Measurements from ENCODE around the gene KPNA5. TPM values are rescaled to one million over a fixed set of nuclear protein-coding genes. Genes with fewer than 3 reads are reported as not detected.
"Not testable (repeated sequence)": the region's sequence is repeated elsewhere in the genome, so short reads cannot be mapped to it uniquely, and the experiment has no call there.

Gene KPNA5
- total RNA-seq, 1 experiment from 2014 or later, result 12.0 TPM

DNA sequence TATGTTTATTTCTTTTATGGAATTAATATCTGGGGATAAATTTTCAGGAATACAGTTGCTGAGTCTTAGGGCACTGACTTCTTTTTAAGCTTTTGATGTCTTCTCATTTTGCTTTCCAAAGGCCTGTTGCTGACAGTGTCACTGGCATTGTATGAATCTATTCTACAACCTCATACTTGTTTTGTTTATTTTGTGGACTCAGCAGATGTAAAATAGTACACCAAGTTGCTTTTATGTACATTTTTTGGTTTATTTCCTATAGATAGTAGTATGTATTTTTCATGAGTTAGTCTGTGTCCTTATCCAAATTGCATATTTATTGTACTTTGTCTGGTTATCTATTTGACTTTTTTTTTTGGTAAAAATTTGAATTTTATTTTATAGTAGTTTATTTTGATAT is 49.5 kb downstream of the KPNA5 start:
- Mint-ChIP-seq H3K27ac (ENCODE audit: unreplicated experiment) (no peak overlapping the region), H3K4me3 (ENCODE audit: unreplicated experiment) (no peak overlapping the region), H3K4me1 (ENCODE audit: low read depth, unreplicated experiment) (no peaks in the 10 kb centered on the region), H3K9me3 (ENCODE audit: unreplicated experiment) (no peaks in the 10 kb centered on the region), H3K27me3 (ENCODE audit: insufficient read depth, unreplicated experiment) (no peaks in the 10 kb centered on the region), H3K36me3 (ENCODE audit: insufficient read depth, unreplicated experiment) (no peaks in the 10 kb centered on the region)
- intact Hi-C loops (cut with micrococcal nuclease; ENCODE audit: unreplicated experiment), result no loop called here
- H3K4me3 ChIP-seq (ENCODE audit: low read depth, low read length), result no peak overlapping the region
- no peaks in the 10 kb centered on the region for H3K27me3 ChIP-seq (replicated peaks; ENCODE audit: control insufficient read depth, insufficient read depth, low read length)
- no peaks in the 10 kb centered on the region for H3K4me1 ChIP-seq
- no peaks in the 10 kb centered on the region for H3K9me3 ChIP-seq
- TF ChIP-seq, protein P1, sequence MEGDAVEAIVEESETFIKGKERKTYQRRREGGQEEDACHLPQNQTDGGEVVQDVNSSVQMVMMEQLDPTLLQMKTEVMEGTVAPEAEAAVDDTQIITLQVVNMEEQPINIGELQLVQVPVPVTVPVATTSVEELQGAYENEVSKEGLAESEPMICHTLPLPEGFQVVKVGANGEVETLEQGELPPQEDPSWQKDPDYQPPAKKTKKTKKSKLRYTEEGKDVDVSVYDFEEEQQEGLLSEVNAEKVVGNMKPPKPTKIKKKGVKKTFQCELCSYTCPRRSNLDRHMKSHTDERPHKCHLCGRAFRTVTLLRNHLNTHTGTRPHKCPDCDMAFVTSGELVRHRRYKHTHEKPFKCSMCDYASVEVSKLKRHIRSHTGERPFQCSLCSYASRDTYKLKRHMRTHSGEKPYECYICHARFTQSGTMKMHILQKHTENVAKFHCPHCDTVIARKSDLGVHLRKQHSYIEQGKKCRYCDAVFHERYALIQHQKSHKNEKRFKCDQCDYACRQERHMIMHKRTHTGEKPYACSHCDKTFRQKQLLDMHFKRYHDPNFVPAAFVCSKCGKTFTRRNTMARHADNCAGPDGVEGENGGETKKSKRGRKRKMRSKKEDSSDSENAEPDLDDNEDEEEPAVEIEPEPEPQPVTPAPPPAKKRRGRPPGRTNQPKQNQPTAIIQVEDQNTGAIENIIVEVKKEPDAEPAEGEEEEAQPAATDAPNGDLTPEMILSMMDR (IDR thresholded peaks at IDR 0.05; ENCODE audit: insufficient read depth in 1 of 2, low read depth in 1 of 2, low read length in 1 of 2, severe bottlenecking in 1 of 2, unreplicated experiment in 1 of 2), result no peak
- CTCF ChIA-PET, result no interaction called here
- H3K36me3 ChIP-seq (ENCODE audit: control insufficient read depth, insufficient read depth, low read length), result no peaks in the 10 kb centered on the region; the same call in 1 of the 2 replicates
- POLR2A ChIA-PET, result no interaction called here
- DNase-seq, result no peak
- BruUV-seq (replicated peaks), result no TSS peak

DNA sequence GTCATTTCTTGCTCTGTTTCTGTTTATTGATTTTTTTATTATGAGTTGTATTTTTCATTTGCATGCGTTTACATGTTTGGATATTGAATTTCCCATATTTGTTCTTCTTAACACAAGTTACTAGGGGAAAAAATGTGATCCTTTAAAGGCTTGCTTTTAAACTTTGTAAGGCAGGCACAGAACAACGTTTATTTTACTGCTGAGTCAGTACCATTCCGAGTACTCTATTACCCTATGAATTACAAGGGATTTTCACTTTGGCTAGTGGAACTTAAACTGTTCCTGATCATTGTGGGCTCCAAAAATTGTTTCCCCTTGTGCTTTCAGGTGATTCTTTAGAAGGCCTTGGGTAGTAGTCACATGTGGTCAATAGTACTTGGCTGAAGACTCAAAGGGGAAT is 56.0 kb downstream of the KPNA5 start:
- H3K4me1 ChIP-seq, result no peaks in the 10 kb centered on the region
- DNase-seq, result no peak
- ChIA-PET CTCF (no interaction called here), POLR2A (no interaction called here)
- Mint-ChIP-seq H3K36me3 (ENCODE audit: insufficient read depth, unreplicated experiment) (no peaks in the 10 kb centered on the region), H3K27me3 (ENCODE audit: insufficient read depth, unreplicated experiment) (no peaks in the 10 kb centered on the region), H3K27ac (ENCODE audit: unreplicated experiment) (no peak overlapping the region), H3K9me3 (ENCODE audit: unreplicated experiment) (peaks cover 25% of the 10 kb centered on the region), H3K4me1 (ENCODE audit: low read depth, unreplicated experiment) (no peaks in the 10 kb centered on the region), H3K4me3 (ENCODE audit: unreplicated experiment) (no peak overlapping the region)
- BruUV-seq (replicated peaks), result no TSS peak
- H3K4me3 ChIP-seq (ENCODE audit: low read depth, low read length), result no peak overlapping the region
- intact Hi-C loops (cut with micrococcal nuclease; ENCODE audit: unreplicated experiment), result no loop called here
- H3K27me3 ChIP-seq (replicated peaks; ENCODE audit: control insufficient read depth, insufficient read depth, low read length), result no peaks in the 10 kb centered on the region
- H3K36me3 ChIP-seq (ENCODE audit: control insufficient read depth, insufficient read depth, low read length), result no peaks in the 10 kb centered on the region; the same call in none of the 2 replicates
- TF ChIP-seq, protein P1 (IDR thresholded peaks at IDR 0.05; ENCODE audit: insufficient read depth in 1 of 2, low read depth in 1 of 2, low read length in 1 of 2, severe bottlenecking in 1 of 2, unreplicated experiment in 1 of 2), result no peak
- H3K9me3 ChIP-seq, result no peaks in the 10 kb centered on the region

DNA sequence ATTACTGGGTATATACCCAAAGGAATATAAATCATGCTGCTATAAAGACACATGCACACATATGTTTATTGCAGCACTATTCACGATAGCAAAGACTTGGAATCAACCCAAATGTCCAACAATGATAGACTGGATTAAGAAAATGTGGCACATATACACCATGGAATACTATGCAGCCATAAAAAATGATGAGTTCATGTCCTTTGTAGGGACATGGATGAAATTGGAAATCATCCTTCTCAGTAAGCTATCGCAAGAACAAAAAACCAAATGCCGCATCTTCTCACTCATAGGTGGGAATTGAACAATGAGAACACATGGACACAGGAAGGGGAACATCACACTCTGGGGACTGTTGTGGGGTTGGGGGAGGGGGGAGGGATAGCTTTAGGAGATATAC is 59.5 kb downstream of the KPNA5 start:
- H3K36me3 Mint-ChIP-seq (ENCODE audit: insufficient read depth, unreplicated experiment); BruUV-seq (replicated peaks); H3K27me3 Mint-ChIP-seq (ENCODE audit: insufficient read depth, unreplicated experiment); H3K4me3 ChIP-seq (ENCODE audit: low read depth, low read length); H3K9me3 ChIP-seq; H3K27ac Mint-ChIP-seq (ENCODE audit: unreplicated experiment); CTCF ChIA-PET; H3K36me3 ChIP-seq (ENCODE audit: control insufficient read depth, insufficient read depth, low read length); intact Hi-C loops (cut with micrococcal nuclease; ENCODE audit: unreplicated experiment); H3K4me1 ChIP-seq; H3K4me1 Mint-ChIP-seq (ENCODE audit: low read depth, unreplicated experiment); H3K27me3 ChIP-seq (replicated peaks; ENCODE audit: control insufficient read depth, insufficient read depth, low read length); H3K4me3 Mint-ChIP-seq (ENCODE audit: unreplicated experiment); POLR2A ChIA-PET; DNase-seq: not testable (repeated sequence)
- peaks cover 25% of the 10 kb centered on the region for H3K9me3 Mint-ChIP-seq (ENCODE audit: unreplicated experiment)

DNA sequence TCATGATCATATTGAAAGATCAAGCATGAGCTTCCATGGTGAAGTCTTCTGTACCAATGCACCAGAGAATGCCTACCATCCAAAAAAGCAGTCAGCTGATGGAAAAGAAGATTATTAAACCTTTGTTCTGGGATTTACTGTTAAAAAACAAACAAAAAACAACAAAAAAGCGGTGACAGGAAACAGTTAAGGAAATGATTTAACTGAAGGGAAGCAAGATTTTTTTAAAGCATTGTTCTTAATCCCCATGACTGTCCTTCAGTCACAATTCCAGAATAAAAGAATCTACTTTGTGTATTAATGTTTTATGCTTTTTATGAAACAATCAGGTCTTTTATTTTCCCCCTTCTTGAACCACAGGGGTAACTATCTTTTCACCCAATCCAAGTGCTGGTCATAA is 60.6 kb downstream of the KPNA5 start:
- DNase-seq, result no peak
- Mint-ChIP-seq H3K36me3 (ENCODE audit: insufficient read depth, unreplicated experiment) (no peaks in the 10 kb centered on the region), H3K9me3 (ENCODE audit: unreplicated experiment) (peaks cover 15% of the 10 kb centered on the region), H3K4me3 (ENCODE audit: unreplicated experiment) (no peak overlapping the region), H3K27ac (ENCODE audit: unreplicated experiment) (no peak overlapping the region), H3K4me1 (ENCODE audit: low read depth, unreplicated experiment) (no peaks in the 10 kb centered on the region), H3K27me3 (ENCODE audit: insufficient read depth, unreplicated experiment) (peaks cover 3% of the 10 kb centered on the region)
- POLR2A ChIA-PET, result no interaction called here
- Histone ChIP-seq H3K4me3 (ENCODE audit: low read depth, low read length) (no peak overlapping the region), H3K9me3 (no peaks in the 10 kb centered on the region), H3K36me3 (ENCODE audit: control insufficient read depth, insufficient read depth, low read length) (no peaks in the 10 kb centered on the region; the same call in 1 of the 2 replicates), H3K4me1 (no peaks in the 10 kb centered on the region), H3K27me3 (replicated peaks; ENCODE audit: control insufficient read depth, insufficient read depth, low read length) (no peaks in the 10 kb centered on the region)
- intact Hi-C loops (cut with micrococcal nuclease; ENCODE audit: unreplicated experiment), result no loop called here
- no TSS peak for BruUV-seq (replicated peaks)
- TF ChIP-seq, protein P1 (IDR thresholded peaks at IDR 0.05; ENCODE audit: insufficient read depth in 1 of 2, low read depth in 1 of 2, low read length in 1 of 2, severe bottlenecking in 1 of 2, unreplicated experiment in 1 of 2), result no peak
- CTCF ChIA-PET, result no interaction called here

All from Caco-2 (cell line).